NCI-H510A (cell line): ENCODE results near the gene ADCK1.
"Not testable (repeated sequence)": the region's sequence is repeated elsewhere in the genome, so short reads cannot be mapped to it uniquely, and the experiment has no call there.

Source experiments
- DNase-seq: peaks from one replicate; lab custom pipeline; 2025; lab: John Stamatoyannopoulos, UW

Gene ADCK1

DNA sequence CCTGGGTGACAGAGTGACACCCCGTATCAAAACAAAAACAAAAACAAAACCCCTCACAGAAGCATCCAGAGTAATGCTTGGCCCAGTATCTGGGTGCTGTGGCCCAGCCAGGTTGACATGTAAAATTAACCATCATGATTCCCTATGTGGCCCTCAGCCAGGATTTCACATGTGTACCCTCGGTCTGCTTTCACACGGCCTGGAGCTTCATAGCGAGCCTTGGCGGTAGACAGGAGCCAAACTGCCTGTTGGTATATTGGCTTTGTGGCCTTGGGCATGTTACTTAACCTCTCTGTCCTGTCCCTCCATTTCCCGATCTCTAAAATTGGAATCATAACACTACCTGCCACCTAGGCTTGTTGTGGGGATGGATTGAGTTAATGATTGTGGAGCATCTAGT, 65.5 kb downstream of the ADCK1 start:
- no peak for DNase-seq

DNA sequence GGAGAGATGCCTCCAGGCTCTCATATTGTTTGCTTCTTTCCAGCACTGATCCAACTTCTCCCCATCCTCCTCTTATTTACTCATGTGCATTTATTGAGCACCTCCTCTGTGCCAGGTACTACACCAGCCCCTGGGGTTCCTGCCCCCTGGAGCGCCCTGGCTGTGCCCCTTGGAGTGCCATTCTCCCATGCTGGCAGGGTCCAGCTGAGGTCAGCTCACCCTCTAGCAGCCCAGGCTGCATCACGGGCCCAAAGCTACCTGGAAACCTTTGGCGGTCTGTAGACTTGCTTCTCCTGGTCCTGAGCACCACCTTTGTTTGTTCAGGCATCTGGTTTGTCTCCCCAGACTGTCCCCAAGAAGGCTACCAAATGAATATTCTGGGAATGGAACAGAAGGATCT, 67.0 kb downstream of the ADCK1 start:
- DNase-seq: no peak

DNA sequence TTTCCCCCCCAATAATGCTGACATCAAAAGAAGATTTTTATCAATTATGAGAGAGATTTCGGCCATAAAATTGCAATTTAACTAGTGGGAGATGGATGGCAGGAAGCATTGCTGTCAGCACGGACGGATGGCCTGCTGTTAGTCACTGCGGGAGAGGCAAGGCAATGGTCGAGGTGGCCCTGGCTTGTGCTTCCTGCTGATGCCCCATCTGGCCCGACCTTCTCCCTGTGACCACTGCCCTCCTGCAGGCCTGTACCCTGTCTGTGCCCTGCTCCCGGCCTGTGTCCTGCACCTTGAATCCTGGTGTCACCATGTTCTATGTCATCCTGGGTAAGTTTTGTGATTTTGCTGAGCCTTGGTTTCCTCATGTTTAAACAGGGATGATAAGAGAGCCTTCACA, 67.6 kb downstream of the ADCK1 start:
- no peak for DNase-seq

DNA sequence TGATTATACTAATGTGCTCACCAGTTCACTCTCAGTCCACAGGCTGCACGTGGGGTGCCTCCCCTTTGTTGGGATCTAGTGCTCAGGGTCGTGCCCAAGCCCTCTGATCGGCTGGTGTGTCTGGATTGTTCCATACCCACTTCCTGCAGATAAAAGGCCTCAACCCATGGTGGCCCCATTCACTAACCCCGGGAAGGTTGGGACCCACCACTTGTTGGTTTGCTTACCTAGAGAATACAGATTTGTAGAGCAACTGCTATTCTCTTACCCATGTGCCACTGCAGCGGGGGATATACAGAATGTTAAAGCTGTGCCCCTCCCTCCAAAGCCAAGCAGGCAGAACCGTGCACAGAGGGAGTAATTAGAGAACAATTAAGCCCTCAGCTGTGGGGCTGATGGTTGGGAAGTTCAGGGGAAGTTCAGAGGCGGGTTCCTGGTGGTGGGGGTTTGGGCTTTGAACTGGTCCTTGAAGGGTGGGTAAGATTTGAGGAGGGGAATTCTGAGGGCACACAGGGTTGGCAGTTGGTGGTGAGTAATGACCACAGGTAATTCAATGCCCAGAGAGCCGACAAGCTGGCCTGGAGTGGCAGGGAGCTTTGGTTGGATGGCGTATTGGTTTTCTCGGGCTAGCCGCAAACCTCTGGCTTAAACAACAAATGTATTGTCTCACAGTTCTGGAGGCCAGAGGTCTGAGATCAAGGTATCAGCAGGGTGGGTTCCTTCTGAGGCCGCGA, 68.8 kb downstream of the ADCK1 start:
- DNase-seq: no peak

DNA sequence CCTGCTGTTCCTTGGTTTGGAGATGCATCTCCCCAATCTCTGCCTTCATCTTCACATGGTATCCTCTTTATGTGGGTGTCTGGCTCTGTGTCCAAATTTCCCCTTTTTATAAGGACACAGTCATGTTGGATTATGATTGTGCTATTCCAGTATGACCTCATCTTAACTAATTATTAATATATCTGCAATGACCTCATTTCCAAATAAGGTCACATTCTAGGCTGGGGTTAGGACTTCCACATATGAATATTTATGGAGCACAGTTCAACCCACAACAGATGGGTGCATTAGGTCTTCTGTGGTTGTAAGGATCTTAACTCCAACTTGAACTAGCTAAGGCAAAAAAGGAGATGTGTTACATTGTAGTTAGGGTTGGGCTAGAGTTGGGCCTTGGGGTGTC, 69.4 kb downstream of the ADCK1 start:
- DNase-seq: no peak

DNA sequence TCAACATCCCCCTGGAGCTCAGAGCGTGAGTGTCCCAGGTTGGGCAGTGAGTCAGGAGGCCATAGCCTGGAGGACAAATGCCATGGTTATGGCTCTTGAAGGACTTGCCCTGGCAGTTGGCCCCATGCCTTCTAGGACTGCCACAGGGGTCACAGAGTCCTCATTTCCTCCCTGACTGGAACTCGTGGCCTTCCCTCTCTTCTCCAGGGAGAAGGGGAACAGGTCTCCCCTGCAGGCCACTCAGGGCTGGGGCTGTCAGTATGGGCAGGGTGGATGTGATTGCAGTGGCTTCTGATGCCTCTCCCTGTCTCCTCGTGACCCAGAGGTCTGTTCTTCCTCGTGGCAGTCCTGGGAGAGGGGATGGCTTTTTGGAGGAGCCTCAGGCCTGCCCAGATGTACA, 70.7 kb downstream of the ADCK1 start:
- no peak for DNase-seq

DNA sequence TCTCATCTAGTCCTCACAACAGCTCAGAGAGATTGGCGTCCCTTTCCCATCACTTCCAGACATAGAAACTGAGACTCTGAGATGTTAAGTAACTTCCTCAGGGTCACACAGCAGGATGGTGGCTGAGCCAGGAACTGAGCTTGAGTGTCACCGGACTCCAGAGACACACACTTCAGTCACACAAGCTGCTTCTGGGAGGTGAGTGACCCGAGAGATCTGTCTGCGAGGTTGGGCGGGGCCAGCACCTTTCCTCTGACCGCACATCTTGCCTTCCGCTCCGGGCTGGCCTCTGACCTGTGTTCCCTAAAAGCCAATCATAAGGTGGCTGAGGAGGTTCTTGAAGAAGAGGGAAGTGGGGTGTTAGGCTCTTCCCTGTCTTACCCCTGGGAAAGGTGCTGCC, 72.2 kb downstream of the ADCK1 start:
- no peak for DNase-seq

DNA sequence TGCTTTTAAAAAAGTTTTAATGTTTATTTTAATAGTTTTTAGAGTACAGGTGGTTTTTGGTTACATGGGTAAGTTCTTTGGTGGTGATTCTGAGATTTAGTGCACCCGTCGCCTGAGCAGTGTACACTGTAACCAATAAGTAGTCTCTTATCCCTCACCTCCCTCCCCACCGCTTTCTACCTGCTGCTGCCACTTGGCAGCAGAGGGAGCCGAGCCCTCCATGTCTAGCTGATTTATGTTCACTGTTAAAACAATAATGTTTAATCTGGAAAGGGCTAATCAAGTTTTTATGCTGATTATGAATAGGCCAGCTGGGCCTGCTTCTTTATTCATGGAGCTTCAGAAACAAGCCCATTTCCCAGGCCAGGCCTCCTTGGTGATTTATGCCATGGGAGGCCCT, 73.1 kb downstream of the ADCK1 start:
- DNase-seq: no peak

DNA sequence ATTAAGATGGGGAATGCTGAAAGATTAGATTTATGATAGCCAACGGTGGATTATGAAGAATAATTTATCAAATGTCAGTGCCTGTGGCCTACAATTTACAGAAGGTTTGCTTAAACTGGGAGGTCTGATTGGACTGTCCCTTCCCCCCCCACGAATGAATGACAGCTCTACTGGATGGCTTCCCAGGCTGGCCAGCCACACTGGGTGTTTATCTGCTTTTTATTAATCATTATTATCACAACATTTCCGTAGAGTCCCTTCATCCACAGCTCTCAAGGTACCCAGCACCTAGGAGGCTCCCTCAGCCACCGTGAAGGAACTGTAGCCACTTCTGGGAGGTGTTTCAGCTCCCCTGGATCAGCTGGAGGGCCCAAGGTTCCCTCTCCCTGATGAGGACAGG, 78.9 kb downstream of the ADCK1 start:
- DNase-seq: no peak

DNA sequence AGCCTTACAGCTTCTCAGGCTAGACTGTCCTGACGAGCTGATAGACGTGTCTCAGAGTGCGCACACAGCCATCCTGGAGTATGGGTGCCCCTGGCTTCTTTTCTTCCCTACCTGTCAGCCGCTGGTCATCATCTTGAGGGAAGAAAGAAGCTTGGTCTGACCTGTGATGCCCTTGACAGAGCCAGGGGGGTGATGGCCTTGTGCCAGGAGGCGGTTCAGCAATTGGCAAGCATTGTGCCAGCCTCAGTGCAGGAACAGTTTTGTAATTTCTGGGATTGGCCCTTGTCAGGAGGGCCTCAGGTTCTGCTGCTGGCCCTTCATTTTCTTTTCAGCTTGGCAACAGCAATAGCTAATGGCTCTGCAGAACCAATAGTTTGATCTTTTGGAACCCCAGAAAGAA, 80.1 kb downstream of the ADCK1 start:
- DNase-seq: no peak

DNA sequence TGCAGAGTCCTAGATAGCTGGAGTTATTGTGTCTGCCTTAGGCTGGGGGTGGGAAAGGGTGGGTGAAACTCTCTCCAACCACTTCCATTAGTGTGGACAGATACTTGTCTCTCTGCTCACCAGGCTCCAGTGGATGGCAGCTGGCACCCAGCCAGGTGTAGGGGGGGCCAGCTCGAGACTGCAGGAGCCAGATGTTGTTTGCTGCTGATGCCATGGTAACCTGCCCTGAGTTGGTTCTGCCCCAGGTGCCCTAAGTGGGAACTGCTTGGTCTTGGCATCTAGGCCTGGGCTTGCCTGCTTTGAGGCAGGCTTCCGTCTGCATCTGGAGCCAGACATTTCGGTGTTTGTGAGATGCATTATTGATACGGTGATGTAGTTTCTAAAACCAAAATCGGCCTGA, 82.2 kb downstream of the ADCK1 start:
- DNase-seq: peak; percentile 86

DNA sequence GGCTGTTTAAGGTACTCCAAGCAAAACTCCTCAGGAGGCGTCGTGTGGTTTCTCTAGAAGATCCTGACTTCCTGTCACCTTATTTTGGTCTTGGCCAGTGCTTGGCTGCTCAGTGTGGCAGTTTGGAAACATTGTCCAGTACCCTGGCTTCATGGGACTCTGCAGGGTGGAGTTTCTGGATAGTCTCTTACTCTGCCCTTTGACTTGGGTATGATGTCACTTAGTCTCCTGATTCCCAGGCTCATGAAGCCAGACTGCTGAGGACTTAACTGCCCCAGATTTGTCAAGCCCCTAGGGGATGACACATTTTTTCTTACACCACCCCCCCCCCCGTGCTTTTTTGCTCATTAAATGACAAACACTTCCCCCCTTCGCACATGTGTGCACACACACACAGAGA, 82.7 kb downstream of the ADCK1 start:
- no peak for DNase-seq

DNA sequence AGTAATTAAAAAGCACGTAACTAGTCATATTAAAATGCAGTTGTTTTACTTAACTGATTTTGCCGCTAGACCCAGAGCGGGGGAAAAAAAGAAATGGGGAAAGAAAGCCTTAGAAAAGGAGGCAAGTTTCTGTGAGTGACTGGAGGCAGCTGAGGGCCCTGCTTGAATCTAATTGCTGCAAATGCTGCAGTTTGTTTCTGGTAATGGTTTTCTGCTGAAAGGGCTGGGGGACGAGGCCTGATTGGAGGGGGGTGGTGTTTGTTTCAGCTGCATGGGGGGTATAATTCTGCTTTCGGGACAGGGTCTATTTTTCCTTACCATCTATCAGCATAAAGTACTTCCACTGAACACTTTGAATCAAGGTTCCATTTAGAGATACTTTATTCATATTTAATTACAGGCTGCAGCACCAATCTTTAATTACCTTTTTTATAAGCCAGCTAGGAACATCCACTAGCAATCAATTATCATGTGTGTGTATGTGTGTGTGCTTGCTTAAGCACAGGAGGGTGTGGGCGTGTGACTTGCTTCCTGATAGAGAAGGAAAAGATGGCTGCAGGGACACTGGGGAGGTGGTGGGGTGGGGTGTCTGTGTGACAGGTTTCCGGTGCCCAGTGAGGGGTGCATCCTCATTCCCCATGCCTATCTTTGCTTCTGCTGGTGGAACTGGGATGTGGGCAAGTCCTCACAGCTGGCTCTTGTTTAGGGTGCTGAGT, 83.4 kb downstream of the ADCK1 start:
- DNase-seq: no peak

DNA sequence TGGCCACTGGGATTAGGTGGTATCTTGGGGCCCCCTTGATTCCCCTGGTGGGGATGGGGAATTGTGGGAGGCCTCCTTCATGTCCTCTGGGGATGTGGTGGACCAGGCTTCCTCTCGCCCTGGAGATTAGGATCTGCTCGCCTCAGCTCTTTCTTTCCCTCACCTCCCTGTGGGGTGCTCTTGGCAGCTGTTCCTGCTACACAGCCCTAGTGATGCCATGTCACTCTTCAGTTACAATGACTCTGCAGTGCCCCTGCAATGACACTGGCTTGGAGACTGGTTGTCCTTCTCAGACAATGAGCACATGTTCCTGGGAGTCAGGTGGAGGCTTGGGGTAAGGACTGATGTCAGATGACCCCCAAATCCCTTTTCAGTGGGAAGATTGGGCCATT, 83.9 kb downstream of the ADCK1 start:
- DNase-seq: no peak

DNA sequence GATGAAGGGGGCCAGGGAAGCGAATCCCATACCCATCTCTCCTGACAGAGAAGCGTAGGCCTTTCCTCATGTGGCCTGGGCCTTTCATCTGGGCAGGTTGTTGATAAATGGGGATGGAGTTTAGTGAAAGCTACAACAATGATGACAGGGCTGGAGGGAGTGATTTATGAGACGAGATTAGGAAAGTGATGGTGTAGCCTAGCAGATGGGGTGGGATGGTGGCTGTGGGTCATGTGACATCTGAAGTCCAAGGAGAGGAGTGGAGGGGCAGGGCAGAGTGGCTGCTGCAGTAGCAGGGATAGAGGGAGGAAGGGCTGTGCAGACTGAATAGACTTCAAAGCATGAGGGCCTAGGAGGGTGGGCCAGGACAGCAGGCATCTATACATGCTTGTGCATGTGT, 85.5 kb downstream of the ADCK1 start:
- no peak for DNase-seq

DNA sequence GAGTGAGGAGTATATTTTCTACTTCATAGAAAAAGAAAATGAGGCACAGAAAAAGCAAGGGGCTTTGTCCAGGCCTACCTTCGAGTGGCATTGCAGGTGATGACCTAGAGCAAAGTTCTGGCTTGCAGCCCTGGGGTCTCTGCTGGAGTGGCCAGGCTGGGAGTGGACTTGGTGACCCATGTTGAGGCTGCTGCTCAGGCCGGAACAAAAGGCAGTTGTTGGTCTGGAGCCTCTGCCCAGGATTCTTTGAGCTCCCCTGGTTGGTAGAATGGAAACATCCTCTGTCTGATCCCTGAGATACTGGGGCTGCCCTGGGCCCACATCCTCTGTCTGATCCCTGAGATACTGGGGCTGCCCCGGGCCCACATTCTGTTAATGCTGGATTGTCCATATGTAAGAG, 86.1 kb downstream of the ADCK1 start:
- no peak for DNase-seq

DNA sequence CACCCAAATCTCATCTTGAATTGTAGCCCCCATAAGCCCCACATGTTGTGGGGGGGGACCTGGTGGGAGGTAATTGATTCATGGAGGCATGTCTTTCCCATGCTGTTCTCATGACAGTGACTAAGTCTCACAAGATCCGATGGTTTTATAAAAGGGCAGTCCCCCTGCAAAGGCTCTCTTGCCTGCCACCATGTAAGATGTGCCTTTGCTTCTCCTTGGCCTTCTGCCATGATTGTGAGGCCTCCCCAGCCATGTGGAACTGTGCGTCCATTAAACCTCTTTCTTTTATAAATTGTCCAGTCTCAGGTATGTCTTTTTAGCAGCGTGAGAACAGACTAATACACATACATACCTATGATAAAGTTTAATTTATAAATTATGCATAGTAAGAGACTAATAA, 89.0 kb downstream of the ADCK1 start:
- not testable (repeated sequence) for DNase-seq

DNA sequence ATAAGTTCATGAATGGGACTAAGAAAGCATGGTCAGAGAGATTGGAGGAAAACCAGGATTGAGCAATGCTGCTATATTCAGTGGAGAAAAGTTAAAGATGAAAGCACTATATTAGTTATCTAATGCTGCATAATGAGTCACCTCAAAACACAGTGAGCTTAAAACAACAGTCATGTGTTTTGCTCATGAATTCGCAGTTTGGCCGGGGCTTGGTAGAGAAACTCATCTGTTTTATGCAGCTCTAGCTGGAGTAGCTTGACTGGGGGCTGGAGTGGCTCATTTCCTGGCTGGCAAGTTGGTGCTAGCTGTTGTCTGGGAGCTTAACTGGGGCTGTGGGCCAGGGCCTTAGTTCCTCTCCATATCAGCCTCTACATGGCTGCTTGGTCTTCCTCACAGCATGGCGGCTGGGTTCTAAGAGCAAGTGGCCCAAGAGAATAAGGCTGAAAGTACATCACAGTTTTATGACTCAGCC, 90.1 kb downstream of the ADCK1 start:
- DNase-seq: no peak

DNA sequence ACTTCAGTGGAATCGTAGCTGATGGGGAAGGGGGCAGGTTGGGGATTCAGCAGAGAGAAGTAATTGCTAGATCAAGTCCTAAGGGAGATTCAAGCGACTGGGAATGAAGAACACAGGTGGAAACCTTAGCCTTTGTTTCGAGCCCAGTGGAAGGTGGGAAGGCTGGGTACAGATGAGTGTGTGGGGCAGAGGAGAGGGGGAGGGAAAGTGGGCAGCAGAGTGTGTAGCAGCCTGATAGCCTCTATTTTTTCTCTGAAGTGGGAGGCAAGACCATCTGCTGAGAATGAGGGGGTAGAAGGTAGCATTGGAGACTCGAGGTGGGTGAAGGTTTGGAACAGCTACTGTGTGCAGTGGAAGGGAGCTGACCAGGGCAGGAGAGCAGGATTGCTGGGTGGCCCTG, 91.0 kb downstream of the ADCK1 start:
- DNase-seq: no peak

DNA sequence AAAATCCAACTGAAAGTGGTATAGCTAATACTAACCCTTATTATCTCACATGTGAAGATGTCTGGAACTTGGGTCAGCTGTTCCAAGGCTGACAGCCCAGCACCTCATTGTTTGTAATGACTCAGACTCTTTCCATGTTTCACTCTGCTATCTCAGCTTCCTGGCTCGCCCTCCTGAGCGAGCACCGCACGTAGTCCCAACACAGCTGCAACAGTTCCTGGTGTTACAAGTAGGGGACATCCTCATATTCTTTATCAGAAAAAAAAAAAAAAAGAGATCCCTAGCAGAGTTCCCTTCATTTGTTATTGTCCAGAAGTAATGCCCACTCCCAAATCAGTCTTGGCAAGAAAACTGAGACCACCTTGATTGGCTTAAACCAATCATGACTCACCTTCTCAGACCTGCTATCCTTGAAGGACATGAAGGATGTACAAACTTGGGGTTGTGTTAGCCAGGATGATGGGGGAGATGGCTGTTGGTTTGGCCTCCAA, 92.5 kb downstream of the ADCK1 start:
- no peak for DNase-seq

DNA sequence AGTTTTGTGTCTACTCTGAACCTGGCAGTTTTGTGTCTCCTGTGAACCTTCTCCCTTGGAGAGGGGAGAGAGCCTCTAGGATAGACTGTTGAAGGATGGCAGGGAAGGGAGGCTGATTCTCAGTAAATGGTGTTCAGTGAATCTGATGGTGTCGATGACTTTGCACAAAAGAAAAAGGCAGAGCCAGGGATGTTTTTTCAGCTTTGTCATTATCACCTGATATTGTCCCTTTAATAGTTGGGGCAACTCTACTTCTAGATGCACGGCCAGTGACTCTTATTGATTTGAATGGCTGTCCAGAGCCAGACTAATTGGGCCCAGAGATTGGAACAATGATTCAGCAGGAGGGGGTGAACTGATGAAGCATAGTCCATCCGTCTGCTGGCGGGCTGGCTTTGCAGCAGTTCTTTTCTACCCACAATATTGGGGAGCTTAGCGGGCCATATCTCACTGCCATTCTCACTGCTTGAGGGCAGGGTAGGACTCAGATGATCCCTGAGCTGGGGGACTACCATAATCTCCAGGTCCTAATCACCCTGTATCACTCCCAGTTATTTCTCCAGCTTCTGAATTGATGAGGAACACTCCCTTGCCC, 93.1 kb downstream of the ADCK1 start:
- DNase-seq: no peak

DNA sequence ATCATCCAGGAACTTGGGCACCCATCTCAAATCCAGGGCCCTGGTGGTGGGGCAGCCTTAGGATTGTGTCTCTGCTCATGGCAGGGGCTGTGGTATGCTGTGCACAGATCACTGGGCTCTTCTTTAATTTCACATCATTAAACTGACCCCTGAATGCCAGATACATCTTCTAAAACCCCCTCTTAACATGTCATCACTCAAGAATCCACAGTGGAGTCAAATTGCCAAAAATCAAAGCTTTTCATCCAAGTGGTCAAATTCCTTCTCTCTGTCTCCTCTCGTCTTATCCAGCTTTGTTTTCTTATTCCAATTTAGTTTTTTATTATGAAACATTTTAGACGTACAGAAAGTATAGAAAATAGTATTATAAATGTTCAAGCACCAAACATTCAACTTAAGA, 97.5 kb downstream of the ADCK1 start:
- DNase-seq: no peak

DNA sequence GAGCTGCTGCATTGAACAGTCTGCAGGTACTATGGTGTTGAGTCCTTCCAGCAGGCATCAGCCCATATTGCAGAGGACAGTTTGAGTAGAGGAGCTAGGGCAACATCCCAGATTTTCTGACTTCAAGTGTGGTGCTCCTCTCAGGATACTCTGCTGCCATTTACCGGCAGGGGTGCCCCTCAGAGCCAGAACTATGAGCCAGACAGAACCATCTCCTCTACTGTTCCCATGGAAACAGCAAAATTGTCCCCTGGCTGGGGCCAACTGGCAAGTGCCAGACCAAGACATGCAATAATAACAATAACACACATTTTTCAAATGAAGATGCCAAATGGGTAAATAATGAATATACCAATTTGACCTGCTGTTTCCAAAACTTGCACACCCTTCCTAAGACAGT, 102.9 kb downstream of the ADCK1 start:
- no peak for DNase-seq
